ENCODE measurements around the gene CYSRT1. TPM values are rescaled to one million over a fixed set of nuclear protein-coding genes. Genes with fewer than 3 reads are reported as not detected.
A peak's percentile ranks its signal among the peaks of the same experiment; 100 is the strongest.

CYSRT1 gene
- polyA plus RNA-seq, 1 donor (not counting 4 experiments of a cell fraction or from before 2014, with no cell fraction given): 0.80 TPM

DNA sequence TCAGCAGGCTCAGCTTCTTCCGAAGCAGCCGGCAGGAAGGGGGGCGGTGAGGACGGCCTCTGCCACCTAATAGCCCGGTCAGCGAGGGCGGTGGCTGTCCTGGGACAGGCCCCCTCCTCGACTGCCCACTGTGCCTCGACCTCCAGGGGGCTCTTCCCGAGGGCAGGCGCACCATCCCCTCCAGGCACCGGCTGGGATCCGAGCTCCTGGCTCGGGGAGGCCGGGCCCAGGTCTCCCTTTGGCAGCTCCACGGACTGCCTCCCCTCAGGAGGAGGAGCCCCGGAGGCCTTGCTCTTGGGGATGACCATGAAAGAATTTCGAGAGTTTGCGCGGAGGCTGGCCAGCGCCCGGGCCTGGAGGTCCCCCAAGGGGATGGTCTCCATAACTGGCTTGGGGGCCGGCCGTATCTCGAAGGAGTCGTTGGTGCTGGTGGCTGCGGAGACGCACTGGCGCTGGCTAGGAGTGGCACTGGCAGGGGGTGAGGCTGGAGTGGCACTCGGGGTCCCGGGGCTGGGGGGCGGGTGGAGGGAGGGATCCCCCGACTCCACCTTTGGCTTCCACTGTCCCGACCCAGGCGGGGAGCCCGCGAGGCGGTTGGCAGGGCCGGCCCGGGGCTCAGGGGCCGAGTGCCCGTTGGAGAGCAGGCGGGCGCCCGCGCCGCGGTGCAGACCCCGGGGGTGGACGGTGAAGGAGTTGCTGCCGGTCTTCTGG is 25.4 kb upstream of the CYSRT1 start:
- H3K36me3 ChIP-seq (ENCODE audit: control insufficient read depth in 2 of 2, extremely low read depth in 1 of 2, insufficient read depth in 2 of 2, low read length in 2 of 2): no peaks in the 10 kb centered on the region
- dilution Hi-C loops (cut with MboI; ENCODE audit: extremely low pct_ligation_motif_present, low sequenced_read_pairs): no loop called here
- H3K27me3 ChIP-seq (ENCODE audit: control insufficient read depth, extremely low read depth, insufficient read depth, low read length): no peaks in the 10 kb centered on the region
- H3K9me1 ChIP-seq (ENCODE audit: control insufficient read depth, extremely low read depth, insufficient read depth, low read length): peaks cover 3% of the 10 kb centered on the region
- DNase-seq (ENCODE audit: low read depth, low spot score): no peak
- peak overlapping the region; percentile 41 for H3K4me2 ChIP-seq (ENCODE audit: control insufficient read depth, extremely low read depth, insufficient read depth, low read depth, low read length)
- H3K79me2 ChIP-seq (ENCODE audit: control insufficient read depth, insufficient read depth, low read length): peaks cover 25% of the 10 kb centered on the region
- H3K9ac ChIP-seq (ENCODE audit: control insufficient read depth, extremely low read depth, insufficient read depth, low read length): no peak overlapping the region
- H2AFZ ChIP-seq (ENCODE audit: control insufficient read depth, low read length): no peak overlapping the region
- TF ChIP-seq, protein P1, sequence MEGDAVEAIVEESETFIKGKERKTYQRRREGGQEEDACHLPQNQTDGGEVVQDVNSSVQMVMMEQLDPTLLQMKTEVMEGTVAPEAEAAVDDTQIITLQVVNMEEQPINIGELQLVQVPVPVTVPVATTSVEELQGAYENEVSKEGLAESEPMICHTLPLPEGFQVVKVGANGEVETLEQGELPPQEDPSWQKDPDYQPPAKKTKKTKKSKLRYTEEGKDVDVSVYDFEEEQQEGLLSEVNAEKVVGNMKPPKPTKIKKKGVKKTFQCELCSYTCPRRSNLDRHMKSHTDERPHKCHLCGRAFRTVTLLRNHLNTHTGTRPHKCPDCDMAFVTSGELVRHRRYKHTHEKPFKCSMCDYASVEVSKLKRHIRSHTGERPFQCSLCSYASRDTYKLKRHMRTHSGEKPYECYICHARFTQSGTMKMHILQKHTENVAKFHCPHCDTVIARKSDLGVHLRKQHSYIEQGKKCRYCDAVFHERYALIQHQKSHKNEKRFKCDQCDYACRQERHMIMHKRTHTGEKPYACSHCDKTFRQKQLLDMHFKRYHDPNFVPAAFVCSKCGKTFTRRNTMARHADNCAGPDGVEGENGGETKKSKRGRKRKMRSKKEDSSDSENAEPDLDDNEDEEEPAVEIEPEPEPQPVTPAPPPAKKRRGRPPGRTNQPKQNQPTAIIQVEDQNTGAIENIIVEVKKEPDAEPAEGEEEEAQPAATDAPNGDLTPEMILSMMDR (optimal IDR thresholded peaks at IDR 0.05 in 1 of 3, IDR thresholded peaks at IDR 0.05 in 1 of 3, conservative IDR thresholded peaks at IDR 0.05 in 1 of 3; ENCODE audit: extremely low read depth in 1 of 3, insufficient read depth in 2 of 3, low read length in 3 of 3): no peak
- TF ChIP-seq EZH2 (IDR thresholded peaks at IDR 0.05; ENCODE audit: low read length): no peak
- peaks cover 44% of the 10 kb centered on the region for H3K4me1 ChIP-seq (ENCODE audit: control insufficient read depth, extremely low read depth, insufficient read depth, low read length)
- FAIRE-seq: no peak
- H4K20me1 ChIP-seq (ENCODE audit: control insufficient read depth, extremely low read depth, insufficient read depth, low read length): peaks cover 7% of the 10 kb centered on the region
- H3K27ac ChIP-seq (ENCODE audit: control insufficient read depth, insufficient read depth, low read length): no peak overlapping the region
- H3K4me3 ChIP-seq (ENCODE audit: control insufficient read depth in 2 of 3, extremely low read depth in 1 of 3, insufficient read depth in 2 of 3, low read depth in 1 of 3, low read length in 3 of 3): peak overlapping the region in 2 of 3 experiments; percentile 25 to 32
- H3K9me3 ChIP-seq (ENCODE audit: control insufficient read depth, low read depth, low read length): no peaks in the 10 kb centered on the region

DNA sequence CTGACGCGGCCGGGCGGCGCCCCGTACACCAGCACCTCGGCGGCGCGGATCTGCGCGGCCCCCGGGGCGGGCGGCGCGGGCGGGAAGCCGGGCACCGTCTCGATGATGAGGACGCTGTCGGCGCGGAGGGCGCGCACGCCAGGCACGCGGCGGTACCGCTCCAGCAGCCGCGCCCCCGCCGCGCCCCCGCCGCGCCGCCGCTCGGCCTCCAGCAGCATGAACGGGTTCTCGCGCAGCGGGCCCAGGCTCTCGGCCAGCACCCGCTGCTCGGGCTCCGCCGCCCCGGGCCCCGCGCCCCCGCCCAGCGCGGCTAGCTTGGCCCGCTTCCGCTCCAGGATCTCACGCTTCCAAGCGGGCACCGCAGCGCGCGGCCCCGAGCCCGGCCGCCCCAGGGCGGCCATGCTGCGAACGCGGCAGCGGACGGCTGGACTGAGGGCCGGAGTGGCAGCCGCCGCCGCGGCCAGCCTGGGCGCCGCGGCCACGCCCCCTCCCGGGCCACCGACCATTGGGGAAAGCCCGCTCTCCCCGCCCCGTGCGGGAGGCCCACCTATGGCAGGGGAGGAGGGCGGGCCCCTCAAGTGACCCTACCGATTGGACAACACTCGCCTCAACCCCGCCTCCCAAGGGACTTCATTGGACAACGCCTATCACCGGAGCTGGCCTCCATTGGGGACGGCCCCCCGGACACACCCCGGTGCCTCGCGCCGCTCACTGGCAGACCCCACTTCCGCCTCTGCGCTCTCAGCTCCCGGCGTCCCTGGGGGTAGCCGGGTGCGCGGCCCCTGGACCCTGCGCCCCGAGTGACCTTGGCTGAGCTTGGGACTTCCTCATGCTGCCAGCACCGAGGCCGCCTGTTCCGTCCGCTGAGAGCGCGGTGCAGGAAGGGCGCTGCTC is 24.4 kb upstream of the CYSRT1 start, which contains the start of gene TPRN:
TPRN (minus strand) TSS at position 431 of the 894 bp plus-strand sequence; CDS start at position 401, 30 bp downstream.
- Histone ChIP-seq H3K4me3 (ENCODE audit: control insufficient read depth in 2 of 3, extremely low read depth in 1 of 3, insufficient read depth in 2 of 3, low read depth in 1 of 3, low read length in 3 of 3) (peak within 1 kb of the TSS; percentile 64 to 81 (median 71)), H3K27me3 (ENCODE audit: control insufficient read depth, extremely low read depth, insufficient read depth, low read length) (no peaks in the 10 kb centered on the region), H3K27ac (ENCODE audit: control insufficient read depth, insufficient read depth, low read length) (peak within 1 kb of the TSS; percentile 47), H3K9me1 (ENCODE audit: control insufficient read depth, extremely low read depth, insufficient read depth, low read length) (no peaks in the 10 kb centered on the region), H3K79me2 (ENCODE audit: control insufficient read depth, insufficient read depth, low read length) (peaks cover 33% of the 10 kb centered on the region), H3K9me3 (ENCODE audit: control insufficient read depth, low read depth, low read length) (no peaks in the 10 kb centered on the region), H3K4me1 (ENCODE audit: control insufficient read depth, extremely low read depth, insufficient read depth, low read length) (peaks cover 38% of the 10 kb centered on the region), H3K36me3 (ENCODE audit: control insufficient read depth in 2 of 2, extremely low read depth in 1 of 2, insufficient read depth in 2 of 2, low read length in 2 of 2) (no peaks in the 10 kb centered on the region), H3K4me2 (ENCODE audit: control insufficient read depth, extremely low read depth, insufficient read depth, low read depth, low read length) (peak within 1 kb of the TSS; percentile 93), H3K9ac (ENCODE audit: control insufficient read depth, extremely low read depth, insufficient read depth, low read length) (peak within 1 kb of the TSS; percentile 77), H2AFZ (ENCODE audit: control insufficient read depth, low read length) (peak within 1 kb of the TSS; percentile 71), H4K20me1 (ENCODE audit: control insufficient read depth, extremely low read depth, insufficient read depth, low read length) (peaks cover 5% of the 10 kb centered on the region)
- DNase-seq (ENCODE audit: low read depth, low spot score) (peak; percentile 94), FAIRE-seq (peak; percentile 71)
- TF ChIP-seq, protein P1 (optimal IDR thresholded peaks at IDR 0.05 in 1 of 3, IDR thresholded peaks at IDR 0.05 in 1 of 3, conservative IDR thresholded peaks at IDR 0.05 in 1 of 3; ENCODE audit: extremely low read depth in 1 of 3, insufficient read depth in 2 of 3, low read length in 3 of 3): no peak
- TF ChIP-seq EZH2 (IDR thresholded peaks at IDR 0.05; ENCODE audit: low read length): no peak
- dilution Hi-C loops (cut with MboI; ENCODE audit: extremely low pct_ligation_motif_present, low sequenced_read_pairs): no loop called here
